ENCODE results near the gene TMEM161B. TPM values are rescaled to one million over a fixed set of nuclear protein-coding genes. Genes with fewer than 3 reads are reported as not detected.
"Not testable (repeated sequence)": the region's sequence is repeated elsewhere in the genome, so short reads cannot be mapped to it uniquely, and the experiment has no call there.

Gene TMEM161B
- total RNA-seq, 4 donors from 2014 or later: 16.3 to 20.5 (median 18.7) TPM

DNA sequence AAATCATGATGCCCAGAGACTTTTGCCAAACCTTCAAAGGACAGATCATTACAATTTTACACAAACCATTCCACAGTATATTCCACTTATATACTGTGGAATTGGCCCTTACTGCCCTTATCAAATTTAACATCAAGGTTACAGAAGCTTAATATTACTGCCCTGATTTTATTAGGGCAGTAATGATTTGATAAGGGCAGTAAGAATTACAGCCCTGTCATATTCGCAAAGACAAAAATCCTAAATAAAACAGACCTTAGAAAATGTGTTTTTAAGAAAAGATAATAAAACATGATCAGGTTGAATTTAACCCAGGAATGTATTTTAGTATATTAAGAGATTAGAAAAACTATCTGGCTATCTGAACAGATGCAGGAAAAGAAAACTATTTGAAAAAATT is 7.7 kb upstream of the TMEM161B start:
- Histone ChIP-seq H3K4me1 (peaks cover 0 to 4% (median under 1%) of the 10 kb centered on the region in 4 donors), H3K9me3 (no peaks in the 10 kb centered on the region), H3K4me3 (no peak overlapping the region), H3K36me3 (peaks cover 0 to 38% (median 0%) of the 10 kb centered on the region in 3 donors), H3K27ac (no peak overlapping the region), H3K27me3 (no peaks in the 10 kb centered on the region)
- WGBS, 2 donors: 98% methylated on average over 1 of the region's 1 CpG
- DNase-seq (ENCODE audit: low spot score in 2 of 2): no peak
- TF ChIP-seq EP300 (IDR thresholded peaks at IDR 0.05): no peak
- TF ChIP-seq, protein P1, sequence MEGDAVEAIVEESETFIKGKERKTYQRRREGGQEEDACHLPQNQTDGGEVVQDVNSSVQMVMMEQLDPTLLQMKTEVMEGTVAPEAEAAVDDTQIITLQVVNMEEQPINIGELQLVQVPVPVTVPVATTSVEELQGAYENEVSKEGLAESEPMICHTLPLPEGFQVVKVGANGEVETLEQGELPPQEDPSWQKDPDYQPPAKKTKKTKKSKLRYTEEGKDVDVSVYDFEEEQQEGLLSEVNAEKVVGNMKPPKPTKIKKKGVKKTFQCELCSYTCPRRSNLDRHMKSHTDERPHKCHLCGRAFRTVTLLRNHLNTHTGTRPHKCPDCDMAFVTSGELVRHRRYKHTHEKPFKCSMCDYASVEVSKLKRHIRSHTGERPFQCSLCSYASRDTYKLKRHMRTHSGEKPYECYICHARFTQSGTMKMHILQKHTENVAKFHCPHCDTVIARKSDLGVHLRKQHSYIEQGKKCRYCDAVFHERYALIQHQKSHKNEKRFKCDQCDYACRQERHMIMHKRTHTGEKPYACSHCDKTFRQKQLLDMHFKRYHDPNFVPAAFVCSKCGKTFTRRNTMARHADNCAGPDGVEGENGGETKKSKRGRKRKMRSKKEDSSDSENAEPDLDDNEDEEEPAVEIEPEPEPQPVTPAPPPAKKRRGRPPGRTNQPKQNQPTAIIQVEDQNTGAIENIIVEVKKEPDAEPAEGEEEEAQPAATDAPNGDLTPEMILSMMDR (IDR thresholded peaks at IDR 0.05): no peak
- no peak for TF ChIP-seq POLR2A (IDR thresholded peaks at IDR 0.05)

DNA sequence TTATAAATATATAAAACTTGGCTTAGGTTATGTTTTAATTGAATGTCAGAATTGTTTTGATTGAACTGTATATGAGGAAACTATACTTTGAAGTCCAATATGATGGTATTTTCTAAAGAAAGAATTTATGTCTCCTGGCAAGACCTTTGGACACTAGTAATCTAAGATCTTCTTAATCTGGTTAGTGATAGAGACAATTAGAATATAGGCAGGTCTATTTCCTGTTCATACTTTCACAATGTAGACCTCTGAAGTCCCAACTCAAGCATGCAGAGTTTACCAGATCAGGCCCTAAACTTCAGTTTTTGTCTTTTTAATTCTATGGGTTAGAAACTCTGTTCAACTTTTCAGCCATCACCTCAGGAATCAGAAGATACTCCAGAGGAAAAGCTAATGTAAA is 6.9 kb upstream of the TMEM161B start:
- Histone ChIP-seq H3K36me3 (peaks cover 0 to 38% (median 0%) of the 10 kb centered on the region in 3 donors), H3K4me3 (no peak overlapping the region), H3K9me3 (no peaks in the 10 kb centered on the region), H3K27ac (no peak overlapping the region), H3K27me3 (no peaks in the 10 kb centered on the region), H3K4me1 (peaks cover 0 to 9% (median 4%) of the 10 kb centered on the region in 4 donors)
- TF ChIP-seq, protein P1 (IDR thresholded peaks at IDR 0.05): no peak
- TF ChIP-seq EP300 (IDR thresholded peaks at IDR 0.05) (no peak), POLR2A (IDR thresholded peaks at IDR 0.05) (no peak)
- DNase-seq (ENCODE audit: low spot score in 2 of 2): no peak

DNA sequence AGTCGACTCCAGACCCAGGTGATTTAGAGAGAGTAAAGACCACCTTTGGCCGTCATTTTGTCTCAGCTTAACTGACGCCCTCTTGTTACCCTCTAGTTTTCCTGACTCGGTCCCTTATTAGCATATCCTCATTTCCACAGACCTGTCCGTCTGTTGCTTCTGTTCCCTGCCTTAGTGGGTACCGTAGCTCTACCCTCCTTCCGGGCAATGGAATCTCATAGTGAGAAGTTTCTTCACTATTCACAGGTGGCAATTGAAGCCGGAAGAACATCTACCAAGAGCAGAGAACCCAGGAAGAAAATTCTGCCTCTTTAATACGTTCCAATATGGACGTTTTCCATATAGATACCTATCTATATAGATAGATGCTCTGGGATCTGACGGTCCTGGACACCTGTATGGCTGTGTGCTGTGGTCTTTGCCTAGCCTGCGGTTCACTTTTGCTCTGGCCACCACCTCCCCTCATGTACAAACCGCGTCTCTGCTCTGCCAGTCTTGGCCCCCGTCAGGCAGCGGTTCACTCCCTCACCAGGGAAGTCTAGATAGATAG is 652 bp upstream of the TMEM161B start:
- no peaks in the 10 kb centered on the region for H3K27me3 ChIP-seq
- no peak for DNase-seq (ENCODE audit: low spot score in 2 of 2)
- H3K27ac ChIP-seq: peak overlapping the region; percentile 49 to 87 (median 79)
- 7 to 8% methylated on average over 16 of the region's 16 CpGs for WGBS, 2 donors
- peaks cover 0 to 3% (median 0%) of the 10 kb centered on the region in 4 donors for H3K9me3 ChIP-seq
- H3K4me3 ChIP-seq: peak overlapping the region; percentile 63 to 89 (median 85)
- TF ChIP-seq POLR2A (IDR thresholded peaks at IDR 0.05) (no peak), EP300 (IDR thresholded peaks at IDR 0.05) (no peak)
- TF ChIP-seq, protein P1 (IDR thresholded peaks at IDR 0.05): no peak
- peaks cover 0 to 37% (median 11%) of the 10 kb centered on the region in 4 donors for H3K4me1 ChIP-seq
- H3K36me3 ChIP-seq: peaks cover 0 to 29% (median 0%) of the 10 kb centered on the region in 3 donors

DNA sequence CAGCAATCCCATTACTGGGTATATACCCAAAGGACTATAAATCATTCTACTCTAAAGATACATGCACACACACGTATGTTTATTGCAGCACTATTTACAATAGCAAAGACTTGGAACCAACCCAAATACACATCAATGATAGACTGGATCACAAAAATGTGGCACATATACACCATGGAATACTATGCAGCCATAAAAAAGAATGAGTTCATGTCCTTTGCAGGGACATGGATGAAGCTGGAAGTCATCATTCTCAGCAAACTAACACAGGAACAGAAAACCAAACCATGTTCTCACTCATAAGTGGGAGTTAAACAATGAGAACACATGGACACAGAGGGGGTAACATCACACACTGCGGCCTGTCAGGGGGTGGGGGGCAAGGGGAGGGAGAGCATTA is 4.1 kb downstream of the TMEM161B start:
- DNase-seq (ENCODE audit: low spot score in 2 of 2); H3K36me3 ChIP-seq; H3K27me3 ChIP-seq; H3K27ac ChIP-seq; H3K4me3 ChIP-seq; H3K9me3 ChIP-seq: not testable (repeated sequence)
- H3K4me1 ChIP-seq: peaks cover 0 to 20% (median 4%) of the 10 kb centered on the region in 4 donors
- WGBS, 2 donors: 94 to 98% methylated on average over 2 of the region's 2 CpGs

DNA sequence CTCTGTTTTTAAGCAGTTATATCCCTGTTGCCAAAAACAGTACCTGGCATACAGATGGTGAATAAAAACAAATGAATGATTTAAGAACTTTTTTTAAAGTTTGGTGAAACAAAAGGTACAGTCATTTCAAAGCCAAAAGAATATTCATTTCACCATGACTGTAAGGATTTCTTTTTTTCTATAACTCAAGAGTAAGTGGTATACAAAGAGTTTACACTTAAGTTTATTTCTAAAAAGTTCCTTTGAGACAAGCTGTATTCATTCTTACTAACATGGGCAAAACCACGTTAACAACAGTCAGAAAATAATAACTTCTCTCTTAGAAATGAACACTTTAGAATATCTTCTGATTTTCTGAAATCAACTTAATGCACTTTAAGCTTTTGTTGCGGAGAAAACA is 5.3 kb downstream of the TMEM161B start:
- peaks cover 0 to 17% (median 3%) of the 10 kb centered on the region in 4 donors for H3K4me1 ChIP-seq
- H3K4me3 ChIP-seq: no peak overlapping the region
- H3K27me3 ChIP-seq: no peaks in the 10 kb centered on the region
- no peak for TF ChIP-seq POLR2A (IDR thresholded peaks at IDR 0.05)
- TF ChIP-seq, protein P1 (IDR thresholded peaks at IDR 0.05): no peak
- no peak for TF ChIP-seq EP300 (IDR thresholded peaks at IDR 0.05)
- H3K27ac ChIP-seq: no peak overlapping the region
- no peak for DNase-seq (ENCODE audit: low spot score in 2 of 2)
- H3K36me3 ChIP-seq: peaks cover 0 to 10% (median 0%) of the 10 kb centered on the region in 3 donors
- WGBS, 2 donors: 93 to 95% methylated on average over 2 of the region's 2 CpGs
- peaks cover 0 to 3% (median 0%) of the 10 kb centered on the region in 4 donors for H3K9me3 ChIP-seq
